ENCODE data around the gene TTLL6.

TTLL6 gene

DNA sequence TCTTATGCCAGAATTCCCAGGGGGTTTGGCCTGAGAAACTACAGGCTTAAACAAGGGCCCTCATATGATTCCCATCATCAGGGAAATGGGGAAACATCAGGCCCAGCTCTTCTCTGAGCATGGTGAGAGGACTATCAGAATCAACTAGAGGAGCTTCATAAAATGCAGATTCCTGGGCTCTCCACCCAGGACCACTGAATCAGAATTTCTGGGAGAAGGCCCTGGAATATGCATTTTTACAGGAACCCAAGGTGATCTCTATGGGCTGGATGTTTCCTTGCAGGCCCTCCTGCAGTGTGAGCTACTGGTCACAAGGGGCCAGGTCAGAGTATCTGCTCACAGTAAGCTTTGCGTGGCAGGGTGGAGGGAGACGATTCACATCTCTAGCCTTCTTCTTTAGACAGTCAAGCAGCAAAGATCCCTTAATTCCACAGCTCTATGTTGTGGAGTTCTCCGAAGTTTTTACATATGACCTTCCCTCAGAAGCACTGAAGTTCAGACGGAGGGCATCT, 49.7 kb downstream of the TTLL6 start:
- H3K9me3 ChIP-seq, result no peaks in the 10 kb centered on the region
- DNase-seq (ENCODE audit: low spot score in 2 of 2), result no peak
- in situ Hi-C loops (cut with MboI; ENCODE audit: low sequenced_read_pairs), result no loop called here
- peaks cover 8% of the 10 kb centered on the region for H3K27me3 ChIP-seq (ENCODE audit: low read depth)
- H3K36me3 ChIP-seq (replicated peaks), result no peaks in the 10 kb centered on the region
- H3K4me1 ChIP-seq, result no peaks in the 10 kb centered on the region
- no peak overlapping the region for H3K4me3 ChIP-seq

GRCh38 chr17:48761114-48761513, 55.9 kb downstream of the TTLL6 start:
- H3K4me3 ChIP-seq, result no peak overlapping the region
- in situ Hi-C loops (cut with MboI; ENCODE audit: low sequenced_read_pairs), result no loop called here
- H3K27me3 ChIP-seq (ENCODE audit: low read depth), result peaks cover 8% of the 10 kb centered on the region
- H3K4me1 ChIP-seq, result no peaks in the 10 kb centered on the region
- H3K36me3 ChIP-seq (replicated peaks), result no peaks in the 10 kb centered on the region
- DNase-seq (ENCODE audit: low spot score in 2 of 2), result no peak
- H3K9me3 ChIP-seq, result no peaks in the 10 kb centered on the region

DNA sequence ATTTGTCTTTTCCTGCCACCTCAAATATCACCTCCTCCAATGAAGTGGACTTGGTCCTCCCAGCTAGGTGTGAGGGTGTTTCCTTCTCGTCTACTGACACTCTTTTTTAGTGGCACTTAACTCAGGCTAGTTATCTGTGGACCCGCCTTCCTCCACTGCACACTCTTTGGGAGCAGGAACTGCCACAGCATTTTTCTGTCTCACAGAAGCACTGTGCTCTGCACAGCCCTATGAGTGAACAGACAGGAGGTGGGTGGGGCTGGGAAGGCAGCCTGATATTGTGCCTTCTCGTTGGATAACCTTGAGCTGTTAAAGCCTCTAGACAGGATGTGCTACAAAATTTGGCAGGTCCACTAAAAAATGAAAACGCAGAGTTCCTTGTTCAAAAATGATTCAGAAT, 56.6 kb downstream of the TTLL6 start:
- Histone ChIP-seq H3K4me1 (no peaks in the 10 kb centered on the region), H3K27me3 (ENCODE audit: low read depth) (peaks cover 8% of the 10 kb centered on the region), H3K4me3 (no peak overlapping the region), H3K9me3 (no peaks in the 10 kb centered on the region), H3K36me3 (replicated peaks) (no peaks in the 10 kb centered on the region)
- DNase-seq (ENCODE audit: low spot score in 2 of 2), result no peak
- in situ Hi-C loops (cut with MboI; ENCODE audit: low sequenced_read_pairs), result no loop called here

- Histone ChIP-seq H3K36me3 (replicated peaks) (no peaks in the 10 kb centered on the region), H3K27me3 (ENCODE audit: low read depth) (peaks cover 15% of the 10 kb centered on the region), H3K4me3 (no peak overlapping the region), H3K4me1 (peaks cover 4% of the 10 kb centered on the region; the same call in 1 of the 2 replicates), H3K9me3 (no peaks in the 10 kb centered on the region)
- no peak for DNase-seq (ENCODE audit: low spot score in 2 of 2)
- in situ Hi-C loops (cut with MboI; ENCODE audit: low sequenced_read_pairs), result no loop called here
Measured at GRCh38 chr17:48759288-48759687, 57.7 kb downstream of the TTLL6 start.

DNA sequence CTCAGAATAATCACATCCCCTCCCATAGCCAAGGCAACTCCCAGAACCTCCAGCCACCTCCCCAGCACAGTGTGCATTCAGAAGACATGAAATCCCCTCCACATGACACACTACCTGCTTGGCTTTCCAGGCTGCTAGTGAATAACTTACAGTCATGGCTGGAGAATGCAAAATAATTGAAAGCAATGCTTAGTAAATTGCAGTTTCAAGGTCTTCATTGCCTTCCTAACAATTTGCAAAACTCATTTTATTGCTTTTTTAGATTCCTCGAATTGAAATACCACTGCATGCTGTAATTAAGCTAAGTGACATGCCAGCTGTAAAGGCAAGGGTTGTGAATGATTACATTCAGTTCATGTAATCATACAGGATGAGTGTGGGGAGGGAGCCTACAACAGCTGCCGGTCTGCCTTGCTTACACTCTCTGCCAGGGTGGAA, 59.5 kb downstream of the TTLL6 start:
- peaks cover 28% of the 10 kb centered on the region for H3K27me3 ChIP-seq (ENCODE audit: low read depth)
- DNase-seq (ENCODE audit: low spot score in 2 of 2), result no peak
- no peaks in the 10 kb centered on the region for H3K9me3 ChIP-seq
- no peak overlapping the region for H3K4me3 ChIP-seq
- no peaks in the 10 kb centered on the region for H3K36me3 ChIP-seq (replicated peaks)
- H3K4me1 ChIP-seq, result peaks cover 4% of the 10 kb centered on the region; the same call in 1 of the 2 replicates
- in situ Hi-C loops (cut with MboI; ENCODE audit: low sequenced_read_pairs), result no loop called here

GRCh38 chr17:48756830-48757251, 60.2 kb downstream of the TTLL6 start:
- no peak for DNase-seq (ENCODE audit: low spot score in 2 of 2)
- in situ Hi-C loops (cut with MboI; ENCODE audit: low sequenced_read_pairs), result no loop called here

DNA sequence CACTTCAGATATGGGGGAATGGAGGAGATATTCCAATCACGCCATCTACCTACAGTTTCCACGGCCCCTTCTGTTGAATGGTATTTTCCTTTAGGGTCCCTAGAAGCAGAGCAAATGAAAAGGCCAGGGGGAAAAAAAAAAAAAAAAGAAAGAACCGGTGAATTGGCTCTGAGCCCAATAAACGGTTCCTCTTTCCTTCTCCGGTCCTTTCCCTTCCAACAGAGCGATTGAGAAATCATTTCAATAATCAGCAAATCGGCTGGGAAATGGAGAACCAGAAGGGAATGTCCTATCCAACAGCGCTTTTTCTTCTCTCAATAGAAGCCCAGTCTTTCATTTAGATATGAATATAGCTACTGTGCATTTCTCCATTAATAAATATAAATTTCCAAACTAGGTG, 61.7 kb downstream of the TTLL6 start:
- H3K27me3 ChIP-seq (ENCODE audit: low read depth), result peaks cover 49% of the 10 kb centered on the region
- peaks cover 4% of the 10 kb centered on the region; the same call in 1 of the 2 replicates for H3K4me1 ChIP-seq
- H3K36me3 ChIP-seq (replicated peaks), result no peaks in the 10 kb centered on the region
- no peak for DNase-seq (ENCODE audit: low spot score in 2 of 2)
- in situ Hi-C loops (cut with MboI; ENCODE audit: low sequenced_read_pairs), result no loop called here
- H3K4me3 ChIP-seq, result peak overlapping the region; percentile 15; the same call in 1 of the 2 replicates
- no peaks in the 10 kb centered on the region for H3K9me3 ChIP-seq

More at GRCh38 chr17:48756830-48757251, 60.2 kb downstream of the TTLL6 start:
- H3K27me3 ChIP-seq (ENCODE audit: low read depth), result peaks cover 34% of the 10 kb centered on the region
- H3K9me3 ChIP-seq, result no peaks in the 10 kb centered on the region
- no peak overlapping the region for H3K4me3 ChIP-seq
- H3K4me1 ChIP-seq, result peaks cover 4% of the 10 kb centered on the region; the same call in 1 of the 2 replicates
- no peaks in the 10 kb centered on the region for H3K36me3 ChIP-seq (replicated peaks)

GRCh38 chr17:48754500-48755261, 62.3 kb downstream of the TTLL6 start:
- in situ Hi-C loops (cut with MboI; ENCODE audit: low sequenced_read_pairs), result no loop called here
- H3K36me3 ChIP-seq (replicated peaks), result no peaks in the 10 kb centered on the region
- peak in 1 of 2 experiments; percentile 61 for DNase-seq (ENCODE audit: low spot score in 2 of 2)
- peaks cover 4% of the 10 kb centered on the region; the same call in 1 of the 2 replicates for H3K4me1 ChIP-seq
- peak overlapping the region; percentile 15 for H3K4me3 ChIP-seq
- no peaks in the 10 kb centered on the region for H3K9me3 ChIP-seq
- H3K27me3 ChIP-seq (ENCODE audit: low read depth), result peaks cover 55% of the 10 kb centered on the region

DNA sequence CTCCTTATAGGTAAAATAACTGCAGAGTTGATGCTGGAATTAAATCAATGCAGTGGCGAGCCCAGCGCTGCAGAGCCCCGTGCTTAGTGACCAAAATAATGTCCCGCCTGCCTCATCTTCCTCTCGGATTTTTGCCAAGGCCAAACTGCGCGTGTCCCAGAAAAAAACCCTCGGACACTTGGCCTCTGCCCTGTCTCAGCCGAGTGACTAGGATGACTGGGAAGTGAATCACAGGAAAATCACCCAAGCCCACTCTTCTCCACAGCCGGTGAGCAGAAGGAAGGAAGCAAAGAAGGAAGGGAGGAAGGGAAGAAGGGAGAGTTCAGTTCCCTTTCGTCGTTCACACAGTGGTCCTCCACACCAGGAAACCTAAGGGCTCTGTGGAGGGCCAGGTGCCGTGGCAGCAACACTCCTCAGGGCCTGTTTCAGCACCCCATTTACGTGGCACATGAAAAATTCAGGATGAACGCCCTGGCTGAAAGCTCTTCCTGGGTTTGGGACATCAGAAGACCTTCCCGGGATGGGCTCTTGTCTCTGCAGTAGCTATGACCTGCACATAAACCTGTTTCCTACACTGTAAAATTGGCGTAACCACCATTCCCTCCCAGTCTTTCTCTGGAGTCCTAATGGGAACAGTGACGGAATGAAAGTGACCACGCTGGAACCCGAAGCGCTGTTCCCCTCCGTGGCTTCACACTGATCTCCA, 63.1 kb downstream of the TTLL6 start:
- H3K36me3 ChIP-seq (replicated peaks), result no peaks in the 10 kb centered on the region
- in situ Hi-C loops (cut with MboI; ENCODE audit: low sequenced_read_pairs), result no loop called here
- no peak for DNase-seq (ENCODE audit: low spot score in 2 of 2)
- peaks cover 4% of the 10 kb centered on the region; the same call in 1 of the 2 replicates for H3K4me1 ChIP-seq
- no peaks in the 10 kb centered on the region for H3K9me3 ChIP-seq
- H3K27me3 ChIP-seq (ENCODE audit: low read depth), result peaks cover 63% of the 10 kb centered on the region
- H3K4me3 ChIP-seq, result no peak overlapping the region

GRCh38 chr17:48752399-48753288, 64.4 kb downstream of the TTLL6 start:
- no peaks in the 10 kb centered on the region for H3K9me3 ChIP-seq
- no peak overlapping the region for H3K4me3 ChIP-seq
- in situ Hi-C loops (cut with MboI; ENCODE audit: low sequenced_read_pairs), result no loop called here
- no peak for DNase-seq (ENCODE audit: low spot score in 2 of 2)
- no peaks in the 10 kb centered on the region for H3K36me3 ChIP-seq (replicated peaks)
- H3K27me3 ChIP-seq (ENCODE audit: low read depth), result peaks cover 76% of the 10 kb centered on the region
- peaks cover 4% of the 10 kb centered on the region; the same call in 1 of the 2 replicates for H3K4me1 ChIP-seq

DNA sequence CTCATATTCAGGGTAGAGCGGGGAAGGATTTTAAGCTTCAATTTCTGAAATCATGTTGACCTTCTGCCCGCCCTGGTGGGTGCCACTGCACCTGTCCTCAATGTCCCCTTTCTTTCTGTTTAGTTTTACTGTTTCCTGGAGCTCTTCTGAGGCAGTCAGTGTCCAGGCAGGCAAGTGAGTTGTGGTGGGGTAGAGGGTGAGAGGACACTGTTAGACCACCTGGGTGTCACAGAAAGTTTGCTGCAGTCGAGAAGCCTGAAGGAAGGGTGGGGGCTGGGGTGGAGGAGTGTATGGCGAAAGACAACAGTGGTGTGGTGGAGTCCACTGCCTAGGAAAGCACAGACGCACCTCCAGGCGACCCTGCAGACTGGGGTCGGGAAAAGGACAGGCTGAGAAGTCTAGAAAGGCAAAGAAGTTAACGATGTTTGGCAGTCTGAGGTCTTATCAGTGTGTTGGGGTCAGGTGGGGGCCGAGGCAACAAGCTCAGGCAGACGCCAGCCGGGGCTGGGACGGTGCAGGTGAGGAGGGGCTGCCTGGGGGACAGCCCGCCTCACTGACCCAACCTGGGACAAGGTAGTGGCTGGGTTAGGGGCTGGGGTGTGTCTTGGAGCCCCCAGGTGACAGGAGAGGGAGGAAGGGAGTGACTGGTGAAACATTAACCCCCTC, 65.2 kb downstream of the TTLL6 start:
- H3K36me3 ChIP-seq (replicated peaks), result no peaks in the 10 kb centered on the region
- no peaks in the 10 kb centered on the region for H3K9me3 ChIP-seq
- no peak for DNase-seq (ENCODE audit: low spot score in 2 of 2)
- H3K4me1 ChIP-seq, result peaks cover 4% of the 10 kb centered on the region; the same call in 1 of the 2 replicates
- in situ Hi-C loops (cut with MboI; ENCODE audit: low sequenced_read_pairs), result no loop called here
- H3K27me3 ChIP-seq (ENCODE audit: low read depth), result peaks cover 84% of the 10 kb centered on the region
- H3K4me3 ChIP-seq, result no peak overlapping the region

DNA sequence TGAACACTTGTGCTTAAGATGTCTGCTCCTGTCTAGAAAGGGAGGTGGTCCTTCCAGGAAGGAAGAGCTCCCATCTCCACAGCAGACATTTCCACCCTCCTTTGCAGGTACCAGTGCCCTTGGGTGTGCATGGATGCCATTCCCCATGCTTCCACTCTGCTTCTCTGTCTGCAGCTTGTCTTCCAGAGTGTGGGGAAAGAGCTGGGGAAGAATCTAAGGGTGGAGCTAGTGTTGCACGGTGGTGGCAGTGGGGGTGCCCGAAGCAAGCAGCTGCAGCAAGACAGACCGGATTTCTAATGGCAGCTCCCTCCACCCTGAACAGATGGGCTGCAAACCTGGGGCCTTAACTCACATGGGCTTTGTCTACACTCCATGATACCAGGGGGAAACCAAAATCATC, 65.9 kb downstream of the TTLL6 start:
- peaks cover 4% of the 10 kb centered on the region; the same call in 1 of the 2 replicates for H3K4me1 ChIP-seq
- no peak for DNase-seq (ENCODE audit: low spot score in 2 of 2)
- H3K27me3 ChIP-seq (ENCODE audit: low read depth), result peaks cover 91% of the 10 kb centered on the region
- no peak overlapping the region for H3K4me3 ChIP-seq
- H3K36me3 ChIP-seq (replicated peaks), result no peaks in the 10 kb centered on the region
- in situ Hi-C loops (cut with MboI; ENCODE audit: low sequenced_read_pairs), result no loop called here
- H3K9me3 ChIP-seq, result no peaks in the 10 kb centered on the region

All from HAP-1 (cell line).